GM15510 (cell line): ENCODE results near the gene RAPGEF1.

Experiments used
- POLR2A ChIP-seq: IDR thresholded peaks from 3 replicates; pipeline ENCODE4 v1.6.1; 2011; ENCODE audit warnings: borderline replicate concordance; ENCODE audit not compliant: insufficient read length; ENCODE audit errors: extremely low read depth

The RAPGEF1 gene

DNA sequence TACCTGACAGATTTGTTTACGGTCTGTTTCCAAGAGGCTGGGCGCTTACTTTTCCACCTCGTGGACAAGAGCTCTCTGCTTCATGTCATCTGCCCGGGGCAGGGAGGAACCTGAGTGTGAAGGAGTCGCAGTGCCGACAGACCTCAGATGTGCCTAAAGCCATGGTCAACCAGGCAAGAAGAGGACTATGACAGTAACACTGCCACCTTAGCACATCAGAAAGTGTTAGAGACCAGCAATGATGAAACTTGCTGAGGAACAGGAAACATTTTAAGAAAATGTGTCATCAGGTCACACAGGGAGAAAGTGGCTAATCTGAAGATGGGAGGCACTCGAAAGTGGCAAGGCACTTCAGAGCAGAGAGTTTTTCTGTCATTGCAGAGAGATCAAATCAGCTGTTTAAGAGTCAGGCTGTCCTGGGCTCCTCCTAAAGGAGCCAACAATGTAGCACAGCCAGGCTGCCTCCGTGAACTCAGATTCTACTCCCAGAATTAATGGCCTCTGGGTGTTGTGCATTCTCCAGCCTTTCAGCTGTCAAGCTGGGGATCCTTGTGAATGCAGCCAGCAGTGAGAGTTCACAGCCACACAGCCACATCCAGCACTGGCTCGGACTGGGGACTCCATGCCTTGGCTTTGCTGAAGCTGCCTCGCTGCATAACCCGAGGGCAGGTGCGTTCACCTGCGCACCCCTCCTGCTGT lies 94.6 kb downstream of the RAPGEF1 start:
- no peak for TF ChIP-seq POLR2A

DNA sequence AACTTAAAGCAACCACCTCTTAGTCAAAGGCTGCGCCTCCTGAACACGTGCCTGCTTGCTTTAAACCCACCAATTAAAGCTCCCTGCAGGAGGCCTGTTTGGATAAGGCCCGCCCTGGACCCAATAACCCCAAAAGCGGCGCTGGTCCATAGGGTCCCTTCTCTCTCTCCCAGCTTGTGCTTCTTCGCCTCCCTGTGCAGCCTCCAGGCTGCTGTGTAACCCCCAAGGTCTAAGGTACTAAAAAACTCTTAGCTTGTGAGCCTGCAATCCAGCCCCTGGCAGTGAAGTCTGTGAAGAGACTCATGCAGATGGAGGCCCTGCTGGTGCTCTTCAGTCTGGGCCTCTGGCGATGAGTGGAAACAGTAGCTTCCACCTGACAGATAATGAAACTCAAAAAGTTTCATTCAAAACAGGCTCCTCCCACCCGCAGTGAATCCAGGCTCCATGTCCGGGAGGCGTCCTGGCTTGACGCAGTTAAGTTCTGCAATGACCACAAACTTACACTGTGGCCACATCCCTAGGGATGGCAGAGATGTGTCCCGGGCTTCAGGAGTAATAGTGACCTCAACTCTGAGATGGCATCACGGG lies 97.3 kb downstream of the RAPGEF1 start:
- no peak for TF ChIP-seq POLR2A

DNA sequence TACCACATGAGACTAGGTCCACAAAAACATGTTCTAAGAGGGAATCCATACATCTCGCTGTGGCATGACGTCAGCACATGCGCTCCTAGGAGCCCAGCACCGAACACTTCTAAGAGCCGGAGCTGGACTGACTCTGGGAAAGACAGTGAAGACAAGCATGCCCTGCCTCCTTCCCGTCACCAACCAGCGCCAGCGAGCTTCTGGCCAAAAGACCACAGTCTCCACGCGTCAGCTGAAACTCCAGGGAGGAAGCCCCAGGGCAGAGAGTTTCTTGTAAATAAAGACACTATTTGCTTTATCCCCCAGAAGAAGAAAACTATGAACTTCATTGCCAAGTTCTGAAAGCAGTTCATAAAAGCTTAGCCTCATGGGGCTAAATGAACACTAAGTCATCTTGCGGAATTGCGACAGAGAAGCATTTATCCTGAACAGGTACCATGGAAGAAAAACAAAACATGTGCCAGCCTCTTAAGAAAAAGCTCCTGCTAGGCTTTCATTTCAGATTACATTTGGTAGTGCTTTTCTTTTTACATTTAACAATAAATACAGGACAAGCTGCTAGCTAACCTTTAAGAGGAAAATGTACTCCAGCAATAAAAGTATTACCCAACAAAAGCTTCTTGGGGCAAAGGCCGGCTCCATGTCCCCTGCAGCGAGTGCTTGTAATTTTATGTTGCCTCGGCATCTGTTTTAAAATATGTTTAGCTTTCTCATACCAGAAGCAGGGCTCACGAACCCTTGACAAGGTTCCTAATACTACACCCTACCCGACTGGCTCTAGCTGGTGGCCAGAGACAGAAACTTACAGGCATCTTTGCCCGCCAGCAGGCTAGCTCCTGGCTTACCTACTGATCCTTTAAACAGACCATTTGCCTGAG lies 98.0 kb downstream of the RAPGEF1 start:
- TF ChIP-seq POLR2A, result no peak

DNA sequence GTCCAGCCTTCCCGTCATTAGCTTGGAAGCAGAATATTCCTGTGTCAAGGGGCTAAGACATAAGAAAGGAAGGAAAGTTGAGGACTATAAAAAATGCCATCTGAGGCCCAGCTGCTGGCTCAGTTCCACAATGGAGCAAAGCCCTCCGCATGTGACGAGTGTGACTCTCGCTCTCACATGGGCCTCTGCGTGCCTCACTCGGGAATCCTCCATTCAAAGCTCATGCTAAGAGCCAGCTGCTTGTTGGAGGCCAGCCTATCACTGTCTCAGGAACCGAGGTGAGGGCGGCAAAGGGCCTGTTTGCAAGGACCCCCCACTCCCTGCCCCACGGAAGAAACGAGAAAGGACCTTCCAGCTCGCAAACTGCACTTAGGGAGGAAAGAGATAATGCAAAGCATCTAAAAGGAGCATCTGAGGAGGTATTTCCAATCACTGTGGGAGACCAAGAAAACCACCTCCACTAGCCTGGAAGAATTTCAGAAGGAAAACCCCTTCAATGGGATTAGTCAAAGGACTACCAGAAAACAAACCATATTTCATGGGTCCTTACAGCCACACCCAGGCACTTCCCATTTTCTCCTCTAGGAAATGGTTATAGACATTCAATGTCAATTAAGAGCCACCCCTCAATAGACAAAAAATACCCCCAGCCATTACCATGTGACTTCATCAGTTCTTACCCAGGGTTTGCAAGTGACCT lies 99.3 kb downstream of the RAPGEF1 start:
- no peak for TF ChIP-seq POLR2A

DNA sequence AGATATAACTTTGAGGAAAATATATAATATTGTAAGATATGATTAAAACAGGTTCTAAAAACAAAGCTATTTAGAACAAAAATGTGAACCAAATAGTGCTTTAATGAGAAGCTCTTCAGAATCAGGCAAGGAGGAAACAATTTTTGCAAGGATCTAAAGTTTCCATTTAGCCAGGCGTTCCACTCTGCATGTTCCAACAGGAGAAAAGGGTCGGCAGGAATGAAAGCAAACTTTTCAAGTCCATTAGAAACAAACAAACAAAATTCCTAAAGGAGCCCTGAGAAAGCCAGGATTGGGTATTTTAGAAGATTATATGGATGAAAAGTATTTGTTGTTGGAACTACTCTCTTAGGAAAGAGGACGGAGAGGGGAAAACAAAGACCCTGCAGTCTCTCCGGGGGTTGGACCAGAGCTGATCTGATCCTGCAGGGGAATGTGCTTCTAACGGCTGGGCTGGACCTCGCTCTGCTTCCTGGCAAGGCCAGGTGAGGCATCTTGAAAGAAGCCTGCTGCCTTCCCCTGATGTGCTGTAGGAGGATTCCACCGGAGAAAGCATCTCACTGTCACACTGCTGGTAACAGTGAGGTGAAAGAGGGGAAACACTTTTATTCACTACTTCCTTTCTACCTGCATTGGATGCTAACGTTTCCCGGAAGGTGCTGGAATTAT lies 100.0 kb downstream of the RAPGEF1 start:
- TF ChIP-seq POLR2A, result no peak

DNA sequence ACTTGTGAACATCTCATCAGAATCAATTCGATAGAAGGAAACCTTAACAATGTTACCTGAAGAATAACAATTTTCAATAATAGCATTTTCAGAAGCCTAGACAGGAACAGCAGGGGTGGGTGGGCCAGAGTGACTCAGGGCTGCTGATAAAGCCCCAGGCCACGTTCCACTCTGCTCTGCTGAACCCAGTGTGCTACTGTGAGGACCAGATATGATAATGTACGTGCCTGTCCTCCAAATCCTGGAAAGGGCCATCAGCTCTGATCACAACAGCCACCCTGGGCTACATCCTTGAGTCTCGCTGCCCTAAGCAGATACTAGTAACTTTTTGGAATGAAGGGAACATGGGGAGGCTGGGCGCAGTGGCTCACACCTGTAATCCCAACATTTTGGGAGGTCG lies 103.3 kb downstream of the RAPGEF1 start:
- TF ChIP-seq POLR2A, result no peak

DNA sequence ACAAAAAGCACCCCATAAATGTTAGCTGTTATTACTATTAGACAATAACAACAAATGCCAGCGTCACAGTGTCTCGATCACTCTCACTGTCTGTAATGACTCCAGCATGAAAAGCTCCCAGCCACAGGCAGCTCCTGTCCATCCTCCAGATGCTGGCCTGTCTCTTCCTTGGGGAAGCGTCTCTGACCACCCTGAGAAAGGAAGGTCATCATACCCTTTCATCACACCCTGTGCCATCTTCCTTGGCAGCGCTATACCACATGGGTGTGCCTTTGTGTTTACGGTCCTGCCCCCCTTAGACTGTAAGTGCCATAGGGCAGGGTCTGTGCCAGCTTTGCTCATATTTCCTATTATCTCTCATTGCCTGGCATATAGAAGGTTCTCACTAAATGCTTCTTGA lies 104.0 kb downstream of the RAPGEF1 start:
- TF ChIP-seq POLR2A, result no peak

DNA sequence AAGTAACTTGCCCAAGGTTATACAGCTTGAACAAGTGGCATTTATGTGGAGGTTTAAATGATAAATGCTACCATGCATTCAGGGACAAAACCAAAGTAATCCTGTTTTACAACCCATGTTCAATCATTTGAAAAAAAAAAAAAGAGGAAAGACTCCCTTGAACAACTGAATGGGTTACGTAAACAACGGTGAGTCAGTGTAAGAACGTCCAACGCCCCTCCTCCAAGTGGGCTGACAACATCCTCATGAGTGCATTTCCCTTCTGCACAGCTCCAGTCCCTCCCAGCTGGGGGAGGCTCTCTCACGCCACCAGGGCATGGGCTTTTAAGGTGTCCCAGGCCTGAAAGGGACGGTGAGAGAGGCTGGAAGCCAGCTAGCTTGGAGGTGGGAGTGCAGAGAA lies 104.6 kb downstream of the RAPGEF1 start:
- TF ChIP-seq POLR2A, result no peak

DNA sequence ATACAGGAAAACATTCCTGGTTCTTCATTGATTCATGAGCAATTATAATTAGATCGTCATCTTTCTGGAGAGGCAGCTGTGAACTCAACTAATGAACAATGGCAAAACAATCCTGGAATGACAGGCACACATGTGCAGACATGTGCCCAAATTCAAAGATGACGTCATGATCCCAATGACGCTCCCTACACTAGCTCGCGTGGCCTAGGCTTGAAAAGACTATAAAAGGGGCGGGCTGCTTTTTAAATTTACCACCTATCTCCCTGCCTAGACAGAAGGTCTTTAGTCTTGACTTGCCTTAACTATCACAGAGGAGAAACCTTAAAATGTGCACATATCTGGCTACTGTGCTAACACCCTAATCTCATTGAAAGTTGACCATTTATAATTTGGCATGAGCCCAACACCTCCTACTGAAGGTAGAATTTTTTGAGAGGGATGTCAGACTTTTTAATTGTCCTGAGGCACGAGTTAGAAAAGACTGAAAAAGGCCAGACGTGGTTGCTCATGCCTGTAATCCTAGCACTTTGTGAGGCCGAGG lies 106.3 kb downstream of the RAPGEF1 start:
- TF ChIP-seq POLR2A, result no peak

DNA sequence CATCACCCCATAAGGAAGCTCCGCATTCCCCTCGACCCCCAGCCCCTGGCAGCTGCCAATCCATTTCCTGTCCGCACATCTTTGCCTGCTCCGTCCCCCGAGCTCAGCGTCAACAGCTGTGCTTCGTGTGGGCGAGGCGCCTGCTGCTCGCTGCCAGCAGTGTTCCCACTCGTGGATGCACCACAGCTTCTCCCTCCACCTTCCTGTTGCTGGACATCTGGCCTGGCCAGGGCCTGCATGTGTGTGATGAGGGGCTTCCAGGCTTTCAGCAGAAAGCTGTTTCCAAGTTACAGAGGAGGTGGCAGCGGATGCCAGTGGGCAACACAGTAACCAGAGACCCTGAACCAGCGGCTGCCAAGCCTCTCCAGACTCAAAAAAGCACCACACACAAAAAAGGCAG lies 108.6 kb downstream of the RAPGEF1 start:
- no peak for TF ChIP-seq POLR2A

DNA sequence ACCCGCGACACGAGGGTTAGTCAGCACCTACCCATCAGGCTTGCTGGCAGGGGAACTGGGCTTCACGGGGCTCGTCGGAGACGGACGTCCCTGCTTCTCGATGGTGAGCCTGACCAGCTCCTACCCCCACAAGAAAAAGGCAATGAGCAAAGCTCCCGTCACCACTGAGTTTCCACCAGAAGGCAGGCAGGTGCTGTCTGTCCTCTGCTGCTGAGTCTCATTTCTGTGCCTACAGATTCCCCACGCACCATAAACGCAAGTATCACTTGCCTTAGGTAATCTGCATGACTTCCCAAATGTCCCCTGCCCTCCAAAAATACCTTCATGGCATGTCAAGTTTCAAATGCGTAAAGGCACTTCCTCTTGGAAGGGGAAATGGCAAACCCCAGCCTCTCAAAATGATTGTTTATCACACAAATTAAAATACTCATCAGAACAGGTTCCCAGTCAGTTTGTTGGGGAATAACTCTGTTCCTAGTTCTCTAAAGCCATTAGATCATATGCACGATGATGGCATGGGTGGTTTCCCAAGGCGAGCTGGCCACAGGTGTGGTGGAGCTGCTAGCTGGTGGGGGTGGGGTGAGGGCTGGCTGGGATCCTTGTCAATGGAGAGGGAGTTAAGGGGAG lies 109.6 kb downstream of the RAPGEF1 start:
- no peak for TF ChIP-seq POLR2A

DNA sequence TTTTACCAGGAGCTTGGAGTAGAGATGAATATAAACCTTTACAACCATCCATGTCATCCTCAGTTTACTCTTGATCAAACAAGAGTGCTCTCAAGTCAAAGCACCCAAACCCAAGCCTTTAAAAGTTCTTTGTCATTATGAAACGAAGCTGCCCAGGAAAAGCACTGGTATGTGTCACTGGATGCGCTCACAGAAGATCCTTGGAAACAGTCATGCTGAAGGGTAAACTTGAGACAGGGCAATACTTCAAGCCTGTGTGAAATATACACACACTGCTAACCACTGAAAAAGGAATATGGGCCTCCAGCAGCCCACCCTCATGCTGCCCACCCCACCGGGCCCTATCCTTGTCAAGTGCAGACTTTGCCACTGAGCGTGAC lies 110.1 kb downstream of the RAPGEF1 start:
- TF ChIP-seq POLR2A, result no peak

DNA sequence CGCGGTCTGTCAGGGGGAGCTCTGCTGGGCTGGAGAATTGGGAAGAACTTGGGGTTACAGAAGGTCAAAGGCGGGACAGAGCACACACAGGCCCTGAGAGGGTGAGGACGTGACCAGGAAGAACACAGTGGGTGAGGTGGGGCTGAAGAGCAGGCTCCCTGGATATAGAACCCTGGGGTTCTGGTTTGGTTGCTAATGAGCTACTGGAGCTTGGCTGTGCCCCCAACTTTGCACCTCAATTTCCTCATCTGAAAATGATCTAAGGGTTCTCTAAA lies 110.7 kb downstream of the RAPGEF1 start:
- TF ChIP-seq POLR2A, result no peak
